NCI-H1436 treated with DMSO at 0.1 percent for 48 hours (cell line): ENCODE data around the gene BAIAP2.

ENCODE experiments used
- DNase-seq: peaks from one replicate; lab custom pipeline; 2025; lab: John Stamatoyannopoulos, UW

The BAIAP2 gene, protein sequence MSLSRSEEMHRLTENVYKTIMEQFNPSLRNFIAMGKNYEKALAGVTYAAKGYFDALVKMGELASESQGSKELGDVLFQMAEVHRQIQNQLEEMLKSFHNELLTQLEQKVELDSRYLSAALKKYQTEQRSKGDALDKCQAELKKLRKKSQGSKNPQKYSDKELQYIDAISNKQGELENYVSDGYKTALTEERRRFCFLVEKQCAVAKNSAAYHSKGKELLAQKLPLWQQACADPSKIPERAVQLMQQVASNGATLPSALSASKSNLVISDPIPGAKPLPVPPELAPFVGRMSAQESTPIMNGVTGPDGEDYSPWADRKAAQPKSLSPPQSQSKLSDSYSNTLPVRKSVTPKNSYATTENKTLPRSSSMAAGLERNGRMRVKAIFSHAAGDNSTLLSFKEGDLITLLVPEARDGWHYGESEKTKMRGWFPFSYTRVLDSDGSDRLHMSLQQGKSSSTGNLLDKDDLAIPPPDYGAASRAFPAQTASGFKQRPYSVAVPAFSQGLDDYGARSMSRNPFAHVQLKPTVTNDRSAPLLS

DNA sequence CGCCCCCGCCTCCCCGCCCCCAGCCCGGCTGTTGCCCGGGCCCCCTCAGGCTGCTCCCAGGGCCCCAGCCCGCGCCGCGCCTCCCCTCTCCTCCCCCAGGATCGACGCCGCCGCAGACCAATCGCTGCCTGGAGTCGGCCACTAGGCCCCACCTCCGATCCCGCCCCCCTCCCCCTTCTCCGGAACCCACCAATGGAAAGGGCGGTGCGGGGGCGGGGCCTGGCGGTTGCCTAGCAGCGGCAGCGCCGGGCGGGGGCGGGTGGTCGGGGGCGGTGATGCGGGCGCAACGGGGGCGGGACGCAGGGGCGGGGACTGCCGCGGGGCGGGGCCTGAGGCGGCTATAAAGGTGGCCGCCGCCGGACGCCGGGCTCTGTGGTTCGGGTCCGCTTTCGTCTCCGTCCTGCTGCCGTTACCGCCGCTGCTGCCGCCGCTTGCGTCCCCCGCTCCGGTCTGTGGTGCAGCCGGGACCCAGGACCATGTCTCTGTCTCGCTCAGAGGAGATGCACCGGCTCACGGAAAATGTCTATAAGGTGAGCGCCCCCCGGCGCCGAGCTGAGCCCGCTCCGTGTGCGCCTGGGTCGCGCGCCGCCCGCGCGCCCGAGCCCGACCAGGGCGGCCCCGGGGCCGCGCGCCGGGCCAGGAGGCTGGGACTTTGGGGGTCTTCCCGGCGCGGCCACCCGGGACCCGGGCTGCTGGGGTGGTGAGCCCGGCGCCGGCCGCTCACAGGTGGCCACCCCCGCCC, at the start of gene BAIAP2:
Gene BAIAP2 (plus strand): TSS at position 373 of the 742 bp plus-strand sequence. CDS start 104 bp downstream, at position 477.
- peak; percentile 73 for DNase-seq

GRCh38 chr17:80986046-80986445, 48.9 kb upstream of the BAIAP2 start:
- DNase-seq: no peak

DNA sequence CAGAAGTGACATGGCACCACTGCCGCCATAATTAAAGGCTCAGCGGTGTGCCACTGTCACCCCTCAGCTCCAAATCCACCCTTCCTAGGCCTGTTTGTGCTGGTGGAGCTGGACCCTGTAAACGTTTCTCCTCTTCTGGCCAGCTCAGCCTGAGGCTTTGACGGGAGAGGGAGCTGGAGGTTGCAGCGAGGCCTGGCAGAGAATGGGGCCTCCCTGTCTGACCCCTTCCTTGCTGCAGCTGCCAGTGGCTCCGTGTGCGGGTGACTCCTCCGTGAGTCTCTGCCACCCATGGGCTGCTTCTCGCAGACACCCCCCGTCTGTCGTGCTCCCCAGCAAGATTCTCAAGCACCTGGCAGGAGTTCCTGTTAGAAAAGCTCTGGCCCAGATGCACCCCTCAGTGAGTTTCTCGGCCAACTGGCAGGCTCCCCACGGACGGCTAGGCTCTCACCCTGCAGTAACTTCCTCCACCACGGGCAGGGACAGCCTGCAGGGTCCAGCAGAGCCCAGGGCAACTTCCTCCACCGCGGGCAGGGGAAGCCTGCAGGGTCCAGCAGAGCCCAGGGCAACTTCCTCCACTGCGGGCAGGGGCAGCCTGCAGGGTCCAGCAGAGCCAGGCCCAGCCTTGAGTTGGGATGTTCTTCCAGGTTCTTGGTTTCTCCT, 48.0 kb upstream of the BAIAP2 start:
- DNase-seq: no peak

DNA sequence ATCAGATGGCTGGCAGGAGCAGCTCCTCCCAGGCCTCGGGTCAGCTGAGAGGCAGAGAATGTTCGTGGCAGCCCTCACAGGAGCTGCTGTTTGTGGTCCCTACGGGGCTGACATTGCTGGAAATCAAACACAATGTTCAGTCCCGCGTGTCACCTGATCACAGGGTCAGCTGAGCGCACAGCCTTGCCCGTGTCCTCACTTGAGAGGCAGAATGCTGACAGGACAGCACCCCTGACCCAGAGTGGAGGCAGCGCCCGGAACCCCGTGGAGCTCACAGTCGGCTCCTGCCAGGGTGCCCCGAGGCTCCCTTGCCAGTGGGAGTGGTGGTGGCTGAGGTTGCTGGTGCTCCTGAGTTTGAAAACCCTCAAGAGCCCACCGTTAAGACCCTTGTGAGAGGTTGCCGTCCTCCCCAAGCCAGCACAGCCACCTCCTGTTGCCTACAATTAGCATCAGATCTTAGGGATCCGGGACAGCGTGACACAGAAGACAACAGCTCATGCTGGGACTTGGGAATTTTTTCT, 47.0 kb upstream of the BAIAP2 start:
- DNase-seq: no peak

DNA sequence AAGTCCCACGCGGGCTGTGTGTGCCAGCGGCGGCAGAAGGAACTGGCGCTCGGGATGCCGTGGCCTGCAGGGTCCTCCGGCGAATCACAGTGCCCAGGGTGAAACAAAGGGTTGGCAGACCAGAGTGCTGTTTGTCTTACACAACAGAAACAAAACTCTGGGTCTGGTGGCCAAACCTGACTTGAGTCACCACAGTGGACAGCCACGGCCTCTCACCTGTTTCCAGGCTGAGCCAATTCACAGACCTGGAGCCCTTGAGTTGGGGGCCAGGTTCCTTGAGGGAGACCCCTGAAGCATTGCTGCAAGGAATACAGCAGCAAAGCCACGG, 45.4 kb upstream of the BAIAP2 start:
- DNase-seq: no peak

GRCh38 chr17:80990921-80991644, 43.9 kb upstream of the BAIAP2 start:
- DNase-seq: no peak

- no peak for DNase-seq
These were observed 43.3 kb upstream of the BAIAP2 start, which contains the start of gene CHMP6 for GRCh38 chr17:80991645-80992076. CHMP6 (plus strand) TSS chr17:80991841; CDS start chr17:80991919, 78 bp downstream.

- DNase-seq: no peak
These were observed 42.6 kb upstream of the BAIAP2 start for GRCh38 chr17:80992077-80992947.

DNA sequence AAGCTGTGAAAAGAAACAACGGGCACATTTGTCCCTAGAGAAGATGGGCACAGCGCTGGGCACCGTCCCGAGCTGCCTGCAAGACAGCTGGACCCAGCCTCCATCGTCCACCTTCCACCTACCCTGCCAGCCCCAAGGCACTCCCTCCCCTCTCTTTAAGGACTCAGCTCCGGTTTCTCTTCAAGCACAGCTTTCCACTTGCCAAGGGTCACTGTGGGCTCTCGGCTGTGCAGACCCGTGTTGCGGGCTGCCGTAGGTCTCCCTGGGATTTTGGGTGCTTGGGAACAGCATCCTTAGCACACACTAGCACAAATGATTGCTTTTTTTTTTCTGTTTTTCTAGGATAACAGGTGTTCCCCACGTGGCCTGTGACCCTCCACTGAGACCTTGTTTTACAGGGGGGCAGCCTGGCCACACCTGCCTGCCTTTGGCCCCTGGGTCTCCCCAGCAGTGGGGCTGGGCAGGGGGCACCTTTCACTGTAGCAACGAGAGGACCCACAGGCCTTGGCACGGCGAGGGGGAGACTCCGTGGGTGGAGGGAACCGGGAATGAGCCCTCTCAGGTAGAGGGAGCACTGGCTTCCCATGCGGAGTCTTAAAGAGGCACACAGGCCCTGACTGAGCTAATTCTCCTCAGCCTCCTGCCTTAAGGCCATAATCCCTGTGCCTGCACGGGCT, 41.9 kb upstream of the BAIAP2 start:
- DNase-seq: no peak

GRCh38 chr17:80995131-80995530, 39.8 kb upstream of the BAIAP2 start:
- DNase-seq: no peak

- DNase-seq: no peak
These were observed 38.3 kb upstream of the BAIAP2 start for GRCh38 chr17:80996422-80997305.

GRCh38 chr17:80997424-80998117, 37.4 kb upstream of the BAIAP2 start:
- DNase-seq: no peak

- no peak for DNase-seq
These were observed 36.7 kb upstream of the BAIAP2 start for GRCh38 chr17:80998118-80998747.

DNA sequence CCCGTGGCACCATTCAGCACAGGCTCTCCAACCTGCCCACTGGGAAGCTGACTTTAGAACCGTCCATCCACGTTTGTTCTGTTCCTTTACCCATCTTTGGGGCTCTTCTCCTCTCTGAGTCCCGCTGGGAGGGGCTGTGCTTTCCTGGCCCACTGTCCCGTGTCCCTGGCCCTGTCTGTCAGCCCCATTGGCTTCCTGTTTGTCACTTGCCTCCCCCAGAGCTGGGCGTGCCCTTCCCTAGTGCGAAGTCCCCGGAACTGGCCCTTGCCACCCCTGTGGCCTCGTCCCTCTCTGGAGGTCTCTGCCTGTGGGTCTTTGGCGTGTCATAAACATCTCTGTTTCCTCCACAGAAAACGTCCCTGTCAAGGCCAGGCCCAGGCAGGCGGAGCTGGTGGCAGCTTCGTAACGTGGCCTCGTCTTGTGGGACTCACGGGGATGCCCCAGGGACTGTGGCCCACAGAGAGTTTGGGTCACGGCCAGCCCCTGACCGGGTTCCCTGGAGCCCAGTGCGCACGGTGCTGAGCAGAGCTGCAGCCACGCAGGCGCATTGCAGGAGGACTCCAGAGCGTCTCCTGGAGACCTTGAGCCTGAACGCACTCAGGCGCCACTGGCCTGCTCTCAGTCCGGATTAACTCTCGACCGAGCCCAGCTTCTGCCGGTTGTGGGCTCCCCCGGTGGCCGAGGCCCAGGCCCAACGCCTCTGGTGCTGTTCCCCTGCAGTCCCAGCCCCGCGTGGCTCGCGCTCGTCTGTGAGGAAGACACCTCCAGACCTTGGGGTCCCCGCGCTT, 36.0 kb upstream of the BAIAP2 start:
- DNase-seq: no peak

DNA sequence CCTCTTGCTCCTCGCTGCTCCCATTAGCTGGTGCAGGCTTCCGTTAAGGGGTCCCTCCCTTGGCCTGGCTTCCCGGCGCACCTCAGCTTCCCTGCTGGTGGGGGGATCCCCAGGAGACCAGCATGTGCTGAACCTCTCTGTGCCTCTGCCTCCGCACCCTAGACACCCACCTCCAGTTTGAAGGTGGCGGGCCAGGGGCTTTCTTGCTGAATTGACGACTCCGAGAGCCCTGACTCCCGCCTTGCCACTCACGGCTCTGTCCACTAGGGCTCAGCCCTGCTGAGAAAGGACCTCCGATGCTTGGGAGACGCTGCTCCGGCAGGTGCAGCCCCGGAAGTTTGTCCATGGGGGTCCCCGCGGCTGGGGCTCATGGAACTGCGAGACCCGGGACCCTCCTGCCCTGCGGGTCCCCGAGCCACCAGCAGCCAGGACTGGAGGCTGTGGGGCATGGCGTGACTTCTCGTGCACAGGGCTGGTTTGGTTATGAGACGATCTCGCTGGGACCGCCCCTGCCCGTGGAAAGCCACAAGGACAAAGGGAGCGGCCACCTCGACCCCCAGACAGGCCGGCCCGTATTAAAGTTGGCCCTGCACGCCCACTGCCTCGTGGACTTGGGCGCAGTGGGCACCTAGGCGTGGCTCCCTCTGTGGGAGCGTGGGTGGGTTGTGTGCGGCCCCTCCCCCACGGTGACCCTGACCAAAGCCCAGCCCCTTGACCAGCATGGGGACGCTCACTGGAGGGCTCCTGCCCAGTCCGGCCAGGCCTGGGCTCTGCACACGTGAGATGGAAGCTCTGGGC, 35.2 kb upstream of the BAIAP2 start:
- no peak for DNase-seq

GRCh38 chr17:81000334-81000630, 34.7 kb upstream of the BAIAP2 start:
- DNase-seq: no peak
